NCI-H1417 treated with DMSO at 0.1 percent for 48 hours (cell line): Measurements from ENCODE around the gene FZD2.
"Not testable (repeated sequence)": the region's sequence is repeated elsewhere in the genome, so short reads cannot be mapped to it uniquely, and the experiment has no call there.

Experiments
- DNase-seq: peaks from one replicate; lab custom pipeline; 2025; lab: John Stamatoyannopoulos, UW

FZD2 gene

DNA sequence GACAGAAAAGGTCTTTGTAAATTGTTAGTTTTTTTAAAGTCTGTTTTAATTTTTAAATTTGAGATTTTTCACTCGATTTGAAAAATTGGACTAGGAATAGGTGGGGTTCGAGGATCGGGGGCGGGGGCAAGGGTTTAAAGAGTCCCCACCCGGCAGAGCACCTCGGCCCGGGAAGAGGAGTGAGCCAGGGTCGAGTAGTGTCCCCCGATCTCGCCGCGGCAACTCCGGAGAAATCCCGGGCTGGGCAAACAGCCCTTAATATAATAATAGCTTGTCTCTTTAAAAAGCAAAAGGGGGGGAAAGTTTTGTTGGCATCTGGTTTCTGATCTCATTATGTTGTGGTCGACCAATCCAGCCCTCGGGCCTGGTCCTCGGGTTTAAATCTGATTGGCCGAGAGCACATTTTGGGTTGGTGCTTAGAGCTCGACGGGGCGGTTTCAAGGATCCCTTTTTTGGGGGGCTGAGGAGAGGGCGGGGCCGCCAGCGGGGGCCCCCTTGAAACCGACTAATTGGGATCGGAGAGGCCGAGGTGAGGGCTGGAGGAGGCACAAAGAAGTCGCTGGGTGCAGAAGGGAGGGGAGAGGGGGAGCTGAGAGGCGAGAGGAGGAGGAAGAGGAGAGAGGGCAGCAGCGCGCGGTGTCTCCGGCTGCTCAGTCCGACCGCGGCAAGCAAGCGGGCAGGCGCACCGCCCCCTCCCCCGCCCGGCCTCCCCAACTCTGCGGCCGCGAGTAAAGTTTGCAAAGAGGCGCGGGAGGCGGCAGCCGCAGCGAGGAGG lies at the start of gene FZD2:
Gene FZD2 (plus strand): TSS at position 653 of the 775 bp plus-strand sequence. CDS start 205 bp downstream, outside the sequence.
- DNase-seq: peak; percentile 34

DNA sequence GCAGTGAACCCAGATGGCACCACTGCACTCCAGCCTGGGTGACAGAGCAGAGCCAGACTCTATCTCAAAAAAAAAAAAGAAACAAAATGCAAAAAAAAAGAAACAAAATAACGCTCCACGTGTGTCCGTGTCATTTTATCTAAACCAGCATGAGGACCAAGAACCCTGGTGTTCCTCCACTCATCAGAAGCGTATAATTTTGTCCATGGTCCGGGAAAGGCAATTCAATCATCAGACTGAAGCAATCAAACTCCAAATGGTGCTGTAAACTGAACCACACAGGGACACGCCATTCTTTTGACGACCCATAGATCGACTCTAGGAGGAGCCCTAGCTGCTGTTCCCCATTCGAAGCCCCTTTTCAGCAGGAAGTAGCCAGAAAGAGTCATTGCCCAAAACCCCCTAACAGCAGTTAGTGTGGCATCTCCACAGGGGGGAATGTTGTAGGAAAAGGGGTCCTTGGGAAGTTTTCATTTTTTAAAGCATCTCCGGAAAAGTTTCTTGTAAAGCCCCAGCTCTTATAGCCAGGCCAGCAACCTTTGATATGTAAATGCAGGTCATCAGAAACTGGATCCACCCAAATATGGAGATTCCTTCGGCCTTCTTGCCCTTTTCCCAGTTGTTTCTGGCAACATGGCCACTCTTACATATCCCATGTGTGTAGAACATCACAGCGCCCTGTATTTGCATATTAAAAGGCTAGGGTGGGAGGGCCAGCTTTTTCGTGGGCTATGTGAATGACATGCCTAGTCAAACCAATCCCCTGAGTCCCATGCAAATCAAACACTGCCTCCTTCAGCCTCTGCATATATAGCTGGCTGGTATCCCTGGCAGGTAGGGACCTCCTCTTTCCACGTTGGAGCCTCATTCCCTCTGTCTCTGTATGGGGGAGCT lies 45.8 kb upstream of the FZD2 start:
- DNase-seq: not testable (repeated sequence)

GRCh38 chr17:44518032-44518431 lies 39.3 kb upstream of the FZD2 start:
- DNase-seq: no peak

DNA sequence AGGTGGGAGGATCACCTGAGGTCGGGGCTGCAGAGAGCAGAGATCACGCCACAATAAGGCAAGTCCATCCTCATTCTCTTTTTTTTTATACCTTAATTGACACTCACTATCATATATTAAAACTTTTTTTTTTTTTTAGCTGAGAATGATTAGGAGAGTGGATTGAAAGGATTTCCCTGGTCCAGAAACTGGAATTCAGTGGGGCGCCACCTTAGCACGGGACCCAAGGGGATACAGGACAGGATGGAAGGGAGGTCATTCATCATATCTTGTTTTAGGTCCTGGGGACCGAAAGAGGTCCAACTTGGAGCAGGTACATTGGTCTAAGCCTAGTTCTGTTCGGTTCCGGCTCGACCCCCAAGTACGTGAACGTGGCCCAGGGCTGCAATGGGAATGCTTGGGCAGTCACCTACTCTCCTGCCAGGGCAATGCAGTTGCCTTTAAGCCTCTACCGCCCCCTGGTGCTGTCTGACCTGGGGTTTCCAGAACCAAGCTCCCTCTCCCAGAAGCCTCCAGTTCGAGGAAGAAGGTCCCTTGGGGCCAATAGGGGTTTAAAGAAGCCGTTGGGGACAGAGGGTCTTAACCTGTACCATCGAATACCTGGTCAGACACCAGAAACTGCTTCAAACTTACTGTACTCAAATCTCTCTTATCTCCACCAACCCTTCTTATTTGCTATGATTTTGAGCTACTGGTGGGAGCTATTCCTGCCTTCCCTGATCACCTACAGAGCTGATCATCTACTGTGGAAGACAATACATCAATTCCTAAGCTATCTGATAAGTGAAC lies 34.2 kb upstream of the FZD2 start:
- no peak for DNase-seq

GRCh38 chr17:44523672-44523972 lies 33.7 kb upstream of the FZD2 start:
- DNase-seq: no peak

GRCh38 chr17:44527102-44527501 lies 30.2 kb upstream of the FZD2 start:
- DNase-seq: no peak

DNA sequence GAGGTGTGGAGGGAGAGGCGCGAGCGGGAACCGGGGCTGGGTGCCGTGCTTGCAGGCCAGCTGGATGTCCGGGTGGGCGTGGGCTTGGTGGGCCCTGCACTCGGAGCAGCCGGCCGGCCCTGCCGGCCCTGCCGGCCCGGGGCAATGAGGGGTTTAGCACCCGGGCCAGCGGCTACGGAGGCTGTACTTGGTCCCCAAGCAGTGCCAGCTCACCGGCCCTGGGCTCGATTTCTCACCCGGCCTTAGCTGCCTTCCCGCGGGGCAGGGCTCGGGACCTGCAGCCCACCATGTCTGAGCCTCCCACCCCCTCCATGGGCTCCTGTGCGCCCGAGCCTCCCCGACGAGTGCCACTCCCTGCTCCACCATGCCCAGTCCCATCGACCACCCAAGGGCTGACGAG lies 29.3 kb upstream of the FZD2 start:
- no peak for DNase-seq

- no peak for DNase-seq
These were observed 27.4 kb upstream of the FZD2 start for GRCh38 chr17:44529864-44530263.

DNA sequence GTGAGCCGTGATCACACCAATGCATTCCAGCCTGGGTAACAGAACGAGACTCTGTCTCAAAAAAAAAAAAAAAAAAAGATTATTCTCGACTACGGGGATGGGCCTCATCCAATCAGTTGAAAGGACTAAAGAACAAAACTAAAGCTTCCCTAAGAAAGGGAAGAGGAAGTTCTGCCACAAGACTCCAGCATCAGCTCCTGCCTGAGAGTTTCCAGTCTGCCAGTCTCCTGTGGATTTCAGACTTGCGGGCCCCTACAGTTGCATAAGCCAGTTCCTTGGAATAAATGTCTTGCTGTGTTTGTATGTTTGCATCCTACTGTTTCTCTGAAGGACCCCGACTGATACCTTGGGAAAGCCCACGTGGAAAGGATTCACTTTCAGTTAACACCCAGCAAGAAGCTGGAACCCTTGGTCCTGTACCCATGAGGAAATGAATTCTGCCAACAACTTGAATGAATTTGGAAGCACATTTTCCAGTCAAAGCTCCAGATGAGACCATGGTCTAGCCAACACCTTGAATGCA lies 26.3 kb upstream of the FZD2 start:
- no peak for DNase-seq

GRCh38 chr17:44533533-44534246 lies 23.6 kb upstream of the FZD2 start:
- peak; percentile 10 for DNase-seq

GRCh38 chr17:44536090-44536953 lies 21.0 kb upstream of the FZD2 start:
- DNase-seq: no peak

DNA sequence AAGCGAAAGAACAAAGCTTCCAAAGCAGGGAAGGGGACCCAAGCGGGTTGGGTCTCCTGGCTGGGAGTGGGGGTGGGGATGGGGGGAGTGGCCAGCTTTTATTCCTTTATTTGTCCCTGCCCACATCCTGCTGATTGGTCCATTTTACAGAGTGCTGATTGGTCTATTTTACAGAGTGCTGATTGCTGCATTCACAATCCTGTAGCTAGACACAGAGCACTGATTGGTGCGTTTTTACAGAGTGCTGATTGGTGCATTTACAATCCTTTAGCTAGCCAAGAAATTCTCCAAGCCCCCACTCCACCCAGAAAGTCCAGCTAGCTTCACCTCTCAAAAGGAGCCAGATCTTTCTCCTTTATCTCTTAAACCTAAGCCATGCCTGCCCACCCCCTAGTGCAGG lies 19.4 kb upstream of the FZD2 start:
- DNase-seq: not testable (repeated sequence)

DNA sequence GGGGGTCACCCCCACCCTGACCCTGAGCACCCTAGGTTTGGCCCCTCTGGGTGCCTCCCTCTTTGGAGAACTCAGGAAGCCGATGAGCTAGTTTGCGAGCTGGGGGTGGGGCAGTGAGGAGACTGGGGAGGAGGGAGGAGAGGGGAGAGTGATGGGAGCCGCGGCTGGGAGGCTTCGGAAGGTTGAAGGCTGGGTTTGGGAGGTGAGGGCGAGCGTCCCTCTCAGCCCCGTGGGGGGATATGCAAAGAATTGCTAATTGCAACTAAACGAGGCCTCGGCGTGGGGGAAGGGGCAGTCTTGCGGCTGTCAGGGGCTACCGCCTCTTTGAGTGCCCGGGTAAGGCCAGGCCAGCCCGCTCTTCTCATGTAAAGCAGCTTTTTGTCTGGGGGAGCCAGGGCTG lies 17.6 kb upstream of the FZD2 start:
- no peak for DNase-seq

DNA sequence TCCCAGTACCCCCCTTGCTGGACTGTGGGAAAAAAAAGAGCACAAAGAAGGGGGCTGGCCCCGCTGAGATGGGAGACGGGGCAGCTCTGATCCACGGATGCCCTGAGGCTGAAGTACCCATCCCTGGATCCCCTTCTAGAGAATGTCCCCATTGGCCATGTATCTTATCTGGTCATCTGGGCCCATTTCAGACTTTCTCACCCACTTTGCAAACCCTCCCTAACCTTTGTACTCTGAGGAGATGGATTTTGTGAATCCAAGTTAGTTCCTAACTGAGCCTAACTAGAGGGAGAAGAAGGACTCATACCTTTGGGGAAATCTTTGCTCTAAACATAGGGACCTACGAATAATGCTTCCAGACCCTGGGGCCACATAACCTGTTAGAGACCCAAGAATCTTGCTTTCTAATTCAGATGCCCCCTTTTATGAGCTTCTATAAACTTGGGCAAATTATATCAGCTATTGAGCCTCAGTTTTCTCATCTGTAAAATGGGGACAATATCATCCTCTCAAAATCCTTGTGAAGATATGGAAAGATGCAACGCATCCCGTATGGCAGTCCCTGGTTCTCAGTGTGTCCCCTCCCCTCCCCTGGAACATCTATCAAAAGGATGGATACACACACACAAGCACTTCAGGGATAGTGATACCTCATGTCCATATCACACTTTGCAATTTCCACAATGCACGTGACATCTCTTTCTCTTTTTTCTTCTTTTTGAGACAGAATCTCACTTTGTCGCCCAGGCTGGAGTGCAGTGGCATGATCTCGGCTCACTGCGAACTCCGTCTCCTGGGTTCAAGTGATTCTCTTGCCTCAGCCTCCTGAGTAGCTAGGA lies 16.8 kb upstream of the FZD2 start:
- DNase-seq: no peak

DNA sequence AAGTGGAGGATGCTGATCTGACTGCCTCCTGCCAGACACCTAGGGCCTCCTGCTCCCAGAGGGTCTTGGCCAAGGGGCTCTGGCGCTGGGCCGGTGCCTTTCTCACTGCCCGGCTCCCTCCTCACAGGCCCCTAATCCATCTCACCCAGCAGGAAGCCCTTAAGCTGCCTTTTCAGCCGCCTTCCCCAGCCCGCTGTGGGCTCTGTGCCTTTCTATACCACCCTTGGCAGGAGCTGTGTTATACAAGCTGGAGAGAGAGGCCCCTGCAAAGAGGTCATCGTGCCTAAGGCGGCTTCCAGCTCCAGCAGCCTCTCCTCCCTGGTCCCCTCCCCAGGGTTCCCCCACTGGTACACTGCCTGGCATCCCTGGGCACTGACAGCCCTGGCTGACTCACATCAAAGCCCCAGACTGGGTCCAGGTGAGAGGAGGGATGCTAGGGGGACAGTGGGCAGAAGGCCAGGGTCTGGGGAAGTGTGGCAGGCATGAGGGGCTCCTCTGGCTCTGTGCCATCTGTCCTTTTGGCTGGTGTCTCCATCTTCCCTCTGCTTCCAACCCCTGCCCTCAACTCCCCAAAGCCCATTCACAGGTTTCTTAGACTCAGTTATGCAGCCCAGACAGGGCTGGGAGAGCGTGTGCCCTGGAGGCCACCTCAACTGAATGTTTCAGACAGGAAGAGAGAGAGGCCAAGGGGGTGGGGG lies 15.3 kb upstream of the FZD2 start:
- DNase-seq: no peak

DNA sequence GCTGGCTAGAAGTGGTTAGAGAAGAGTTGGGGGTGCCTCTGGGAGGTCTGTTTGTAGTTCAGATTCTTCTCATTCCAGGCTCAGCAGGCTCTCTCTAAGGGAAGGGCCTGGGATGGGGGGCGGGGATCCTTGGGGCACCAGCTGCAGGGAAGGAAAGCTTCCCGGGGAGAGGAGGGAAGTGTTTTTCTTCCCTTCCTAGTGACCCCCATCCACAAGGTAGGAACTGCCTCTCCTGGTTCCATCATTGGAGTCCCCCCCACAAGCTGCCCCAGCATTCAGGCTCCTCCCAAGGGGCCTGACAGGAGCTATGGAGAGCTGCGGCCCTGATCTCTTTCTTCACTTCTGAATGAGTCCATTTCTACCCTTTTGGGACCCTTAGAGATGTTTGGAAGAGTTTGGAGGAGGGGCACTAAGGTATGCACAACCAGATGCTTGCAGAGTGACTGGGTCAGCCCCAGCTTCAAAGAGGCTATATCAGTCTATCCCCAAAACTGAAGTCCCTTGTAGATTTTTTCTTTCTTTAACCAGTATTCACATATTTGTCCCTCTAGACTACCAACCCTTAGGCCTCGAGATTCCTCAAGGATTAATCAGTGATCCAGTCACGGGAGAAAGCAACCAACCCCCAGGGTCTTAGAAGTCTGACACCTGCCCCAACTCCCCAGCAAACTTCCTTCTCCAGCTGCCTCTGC lies 13.9 kb upstream of the FZD2 start:
- DNase-seq: no peak

DNA sequence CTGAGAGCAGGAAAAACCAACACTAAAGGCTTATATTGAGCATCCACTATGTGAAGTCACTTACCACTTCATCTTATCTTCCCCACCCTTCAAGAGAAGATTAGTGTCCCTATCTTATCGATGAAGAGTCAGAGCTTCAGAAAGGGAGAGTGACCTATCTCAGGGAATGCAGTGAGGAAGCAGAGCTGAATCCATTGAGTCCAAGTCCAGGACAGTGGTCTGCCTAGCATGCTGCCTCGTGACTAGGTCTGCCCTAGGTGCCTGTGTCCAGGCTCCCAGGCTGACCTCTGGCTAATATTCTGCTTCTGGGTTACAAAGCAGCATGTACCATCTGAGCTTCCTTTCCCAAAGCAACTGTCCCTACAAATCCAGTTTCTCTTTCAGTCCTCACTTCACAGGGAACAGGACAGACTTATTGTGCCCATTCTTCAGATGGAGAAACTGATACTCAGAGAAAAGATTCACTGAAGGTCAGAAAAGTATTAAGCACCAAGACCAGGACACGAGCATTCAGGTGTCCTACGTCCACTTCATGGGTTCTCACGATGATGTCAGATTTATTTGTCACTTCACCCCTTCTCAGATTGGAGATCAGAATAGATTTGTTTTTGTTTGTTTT lies 13.3 kb upstream of the FZD2 start:
- no peak for DNase-seq
